Effector memory CD4-positive, alpha-beta T cell (primary cell): ENCODE data around the gene PLXDC1.

Source experiments
- DNase-seq, 3 donors: peaks; one replicate each; pipeline ENCODE4 v3.0.0-alpha.2; 2020
- H3K27ac ChIP-seq: 2 replicates; pipeline ENCODE4 v1.7.0; 2013; ENCODE audit warnings: mild to moderate bottlenecking, low read length, moderate library complexity; ENCODE audit not compliant: insufficient read depth, poor library complexity, severe bottlenecking
- H3K27me3 ChIP-seq: replicated peaks from 2 replicates; pipeline ENCODE4 v1.7.0; 2013; ENCODE audit warnings: mild to moderate bottlenecking, low read length; ENCODE audit not compliant: insufficient read depth, control insufficient read depth, poor library complexity, severe bottlenecking
- H3K36me3 ChIP-seq: 2 replicates; pipeline ENCODE4 v1.7.0; 2013; ENCODE audit warnings: mild to moderate bottlenecking, low read length, moderate library complexity; ENCODE audit not compliant: control insufficient read depth, insufficient read depth
- H3K4me1 ChIP-seq: 2 replicates; pipeline ENCODE4 v1.7.0; 2013; ENCODE audit warnings: low read length, mild to moderate bottlenecking; ENCODE audit not compliant: control insufficient read depth, insufficient read depth, poor library complexity, severe bottlenecking
- H3K4me3 ChIP-seq: 2 replicates; pipeline ENCODE4 v1.7.0; 2013; ENCODE audit warnings: low read length, low read depth, mild to moderate bottlenecking; ENCODE audit not compliant: insufficient read depth, poor library complexity, severe bottlenecking
- H3K9me3 ChIP-seq: 2 replicates; pipeline ENCODE4 v1.7.0; 2013; ENCODE audit warnings: mild to moderate bottlenecking, low read length, moderate library complexity; ENCODE audit not compliant: control insufficient read depth

Gene PLXDC1

DNA sequence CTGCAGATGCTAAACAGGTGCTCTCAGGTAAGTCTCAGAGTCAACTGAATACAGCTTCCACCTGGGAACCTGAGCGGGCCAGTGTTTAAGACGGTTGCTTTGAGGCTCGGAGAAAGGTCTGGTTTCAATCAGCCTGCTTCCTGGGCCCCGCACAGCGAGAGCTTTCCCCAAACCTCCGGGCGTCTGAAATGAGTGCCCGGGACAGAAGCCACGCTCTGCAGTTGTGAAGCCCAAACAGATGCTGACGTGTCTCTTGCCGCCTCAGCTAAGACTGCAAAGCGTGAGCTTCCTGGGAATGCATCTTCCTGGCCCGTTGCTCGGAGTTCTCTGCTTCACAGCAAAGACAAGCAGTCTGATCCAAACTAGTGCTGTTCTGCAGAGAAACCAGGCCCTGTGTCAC lies 36.7 kb downstream of the PLXDC1 start:
- no peak for DNase-seq
- no peaks in the 10 kb centered on the region for H3K9me3 ChIP-seq
- no peaks in the 10 kb centered on the region for H3K4me1 ChIP-seq
- no peaks in the 10 kb centered on the region for H3K36me3 ChIP-seq
- H3K27ac ChIP-seq = no peak overlapping the region
- H3K4me3 ChIP-seq = no peak overlapping the region
- H3K27me3 ChIP-seq = no peaks in the 10 kb centered on the region

DNA sequence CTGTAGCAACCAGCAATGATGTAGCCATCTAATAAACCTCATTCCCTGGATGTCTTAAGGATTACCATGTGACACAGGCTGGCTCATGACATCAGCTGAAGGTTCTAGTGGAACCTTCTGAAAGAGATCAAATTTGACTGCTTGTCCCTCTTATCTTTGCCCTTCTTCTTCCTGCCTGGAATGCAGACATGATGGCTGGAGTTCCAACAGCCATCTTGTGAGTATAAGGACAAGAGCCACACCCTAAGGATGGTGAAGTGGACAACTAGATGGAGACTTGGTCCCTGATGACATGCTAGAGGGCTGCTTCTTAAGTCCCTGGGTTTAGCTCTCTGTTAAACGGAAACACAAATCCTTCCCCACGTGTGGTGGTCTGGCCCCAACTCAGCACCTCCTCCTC lies 37.6 kb downstream of the PLXDC1 start:
- DNase-seq = no peak
- Histone ChIP-seq H3K4me3 (no peak overlapping the region), H3K9me3 (no peaks in the 10 kb centered on the region), H3K36me3 (no peaks in the 10 kb centered on the region), H3K27ac (no peak overlapping the region), H3K4me1 (no peaks in the 10 kb centered on the region), H3K27me3 (no peaks in the 10 kb centered on the region)

DNA sequence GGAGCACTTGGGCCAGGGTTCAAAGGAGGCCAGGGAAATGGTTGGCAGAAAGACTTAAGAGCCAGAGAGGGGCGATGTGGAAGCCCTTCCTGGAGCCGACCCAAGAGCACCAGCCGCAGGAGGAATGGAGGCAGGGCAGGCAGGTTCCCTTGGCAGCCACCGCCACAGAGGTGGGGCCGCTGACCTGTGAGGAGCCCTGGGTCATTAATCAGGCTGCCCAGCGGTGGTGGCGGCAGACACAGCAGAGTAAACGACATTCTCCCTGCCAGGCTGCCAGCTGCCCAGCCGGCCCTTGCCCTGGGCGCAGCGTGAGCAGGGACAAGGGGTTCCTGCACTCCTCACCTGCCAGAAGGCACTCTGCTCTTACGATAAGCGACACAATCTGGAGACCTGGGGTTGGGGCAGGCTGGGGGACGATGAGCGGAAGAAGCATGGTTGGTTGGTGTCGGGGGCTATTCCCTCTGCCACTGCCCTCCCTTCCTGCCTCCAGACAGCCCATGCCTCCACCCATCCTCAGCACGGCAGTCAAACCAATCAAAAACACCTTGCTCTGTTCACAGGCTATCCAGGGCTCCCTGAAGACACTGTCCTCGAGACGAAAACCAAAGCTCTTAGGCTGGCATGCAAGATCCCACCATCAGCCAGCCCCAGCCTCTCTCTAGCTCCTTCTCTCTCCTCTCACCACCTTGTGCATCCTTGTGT lies 40.9 kb downstream of the PLXDC1 start:
- Histone ChIP-seq H3K9me3 (no peaks in the 10 kb centered on the region), H3K27ac (no peak overlapping the region), H3K36me3 (no peaks in the 10 kb centered on the region), H3K27me3 (no peaks in the 10 kb centered on the region), H3K4me1 (no peaks in the 10 kb centered on the region), H3K4me3 (no peak overlapping the region)
- DNase-seq = no peak

DNA sequence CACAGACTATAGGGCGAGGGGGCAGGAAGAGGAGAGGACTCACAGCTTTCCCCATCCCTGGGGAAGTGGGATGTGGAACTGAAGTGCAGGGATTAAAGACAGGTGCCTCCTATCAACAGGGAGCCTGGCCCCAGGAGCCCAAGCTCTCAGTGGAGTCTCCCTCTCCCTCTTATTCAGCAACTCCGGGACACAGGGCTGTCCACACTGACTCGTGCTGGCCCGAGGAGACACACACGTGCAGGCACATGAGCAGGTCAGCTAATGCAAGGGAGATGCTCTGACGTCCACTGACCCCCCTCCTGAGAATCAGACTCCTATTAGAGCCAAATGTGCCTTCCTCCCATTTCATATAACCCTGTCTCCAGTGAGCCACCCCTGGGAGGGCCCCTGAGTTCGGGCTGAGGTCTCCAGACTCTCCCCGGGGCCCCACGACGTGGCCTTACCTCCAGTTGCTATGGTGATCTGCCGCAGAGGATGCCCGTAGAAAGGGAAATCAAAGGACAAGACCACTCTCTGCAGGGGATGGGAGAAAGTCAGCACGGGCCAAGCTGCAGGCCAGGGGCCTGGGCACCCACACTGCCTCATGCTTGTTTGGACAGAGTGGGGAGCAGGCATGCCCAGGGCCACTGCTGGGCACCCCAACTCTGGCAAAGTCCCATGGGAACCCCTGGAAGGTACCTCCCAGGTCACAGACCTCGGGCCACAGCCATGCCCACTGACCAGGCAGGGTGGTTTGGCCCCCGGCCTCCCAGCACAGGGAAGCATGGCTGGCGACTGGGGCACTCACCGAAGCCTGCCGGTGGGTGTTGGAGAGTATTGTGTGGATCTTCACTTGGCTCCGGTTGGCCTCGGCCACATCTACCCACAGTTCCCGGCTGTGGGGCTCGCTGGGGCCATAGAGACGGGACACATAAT lies 42.7 kb downstream of the PLXDC1 start:
- DNase-seq = no peak
- Histone ChIP-seq H3K9me3 (no peaks in the 10 kb centered on the region), H3K27me3 (no peaks in the 10 kb centered on the region), H3K36me3 (no peaks in the 10 kb centered on the region), H3K4me3 (no peak overlapping the region), H3K27ac (no peak overlapping the region), H3K4me1 (no peaks in the 10 kb centered on the region)

DNA sequence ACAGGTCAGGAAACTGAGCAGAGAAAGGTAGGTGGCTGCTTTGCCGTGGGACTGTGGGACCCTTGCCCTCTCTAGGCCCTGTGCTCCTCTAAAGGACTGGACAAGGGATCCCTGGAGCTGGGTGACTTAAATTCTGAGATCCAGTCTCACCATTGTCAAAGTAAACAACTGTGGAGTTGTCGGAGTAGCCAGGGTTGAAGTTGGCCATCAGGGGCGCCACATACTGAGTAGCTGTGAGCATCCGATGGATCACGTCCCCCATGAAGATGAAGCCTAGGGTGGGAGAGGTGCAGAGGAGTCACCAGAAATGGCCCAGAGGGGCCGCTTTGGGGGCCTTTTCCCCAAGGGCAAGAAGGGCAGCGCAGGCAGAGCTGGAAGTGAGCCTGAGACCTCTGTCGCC lies 43.5 kb downstream of the PLXDC1 start:
- H3K9me3 ChIP-seq = no peaks in the 10 kb centered on the region

DNA sequence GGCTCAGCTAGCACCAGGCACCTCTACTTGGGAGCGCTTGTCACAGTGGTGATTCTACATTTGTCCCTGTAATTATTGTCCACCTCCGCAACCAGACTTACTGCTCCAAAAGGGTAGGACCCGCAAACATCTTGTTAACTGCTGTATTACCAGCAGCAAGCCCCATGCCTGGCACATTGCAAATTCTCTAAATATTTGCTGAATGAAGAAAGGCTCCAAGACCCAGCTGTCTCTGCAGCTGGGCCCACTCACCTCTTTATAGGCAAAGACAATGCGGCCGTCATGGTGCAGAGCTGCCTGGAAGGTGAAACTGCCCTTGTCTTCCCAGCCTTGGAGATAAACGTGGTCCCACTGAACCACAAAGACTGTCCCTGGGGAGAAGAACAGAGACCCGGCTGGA lies 44.3 kb downstream of the PLXDC1 start:
- no peaks in the 10 kb centered on the region for H3K27me3 ChIP-seq
- DNase-seq = no peak
- no peak overlapping the region for H3K4me3 ChIP-seq
- H3K36me3 ChIP-seq = no peaks in the 10 kb centered on the region
- H3K9me3 ChIP-seq = no peaks in the 10 kb centered on the region
- H3K4me1 ChIP-seq = no peaks in the 10 kb centered on the region
- H3K27ac ChIP-seq = no peak overlapping the region

More for the DNA sequence above, 43.5 kb downstream of the PLXDC1 start:
- no peak overlapping the region for H3K4me3 ChIP-seq
- no peaks in the 10 kb centered on the region for H3K36me3 ChIP-seq
- H3K27ac ChIP-seq = no peak overlapping the region
- H3K27me3 ChIP-seq = no peaks in the 10 kb centered on the region
- no peak for DNase-seq
- no peaks in the 10 kb centered on the region for H3K4me1 ChIP-seq

DNA sequence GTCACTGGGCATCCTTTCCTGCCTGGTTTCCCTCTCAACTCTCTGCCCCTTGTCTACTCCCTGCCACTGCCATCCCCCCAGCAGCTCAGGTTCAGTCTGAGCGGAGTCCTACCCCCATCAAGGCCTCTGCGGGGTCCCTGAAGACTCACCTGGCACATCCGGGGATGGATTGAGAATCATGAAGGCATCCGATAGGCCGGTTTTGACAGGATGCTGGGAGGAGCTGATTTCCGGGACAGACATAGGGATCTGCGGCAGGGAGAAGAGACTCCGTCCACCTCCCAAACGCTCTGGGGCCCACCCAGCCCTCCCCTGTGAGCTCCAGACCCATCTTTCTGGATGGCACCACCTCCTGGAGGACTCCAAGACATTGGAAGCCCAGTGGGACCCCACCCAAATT lies 45.7 kb downstream of the PLXDC1 start:
- DNase-seq = no peak
- no peak overlapping the region for H3K27ac ChIP-seq

DNA sequence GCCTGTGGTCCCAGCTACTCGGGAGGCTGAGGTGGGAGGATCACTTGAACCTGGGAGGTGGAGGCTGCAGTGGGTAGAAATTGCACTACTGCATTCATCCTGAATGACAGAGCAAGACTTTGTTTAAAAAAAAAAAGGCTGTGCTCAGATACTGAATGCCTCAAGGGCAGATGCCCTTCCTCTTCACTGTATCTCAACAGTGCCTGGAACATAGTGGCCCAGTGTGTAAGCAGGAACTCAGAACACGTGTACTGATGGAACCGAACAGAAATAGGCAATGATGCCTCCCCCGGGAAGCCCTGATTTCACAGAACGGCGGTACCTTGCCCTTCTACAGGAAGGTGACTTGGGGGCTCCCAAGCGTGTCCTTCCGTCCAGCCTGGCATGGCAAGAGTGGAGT lies 46.8 kb downstream of the PLXDC1 start:
- no peaks in the 10 kb centered on the region for H3K9me3 ChIP-seq
- DNase-seq = no peak
- H3K27me3 ChIP-seq = no peaks in the 10 kb centered on the region
- no peak overlapping the region for H3K27ac ChIP-seq
- no peak overlapping the region for H3K4me3 ChIP-seq
- H3K36me3 ChIP-seq = no peaks in the 10 kb centered on the region
- no peaks in the 10 kb centered on the region for H3K4me1 ChIP-seq

More for the DNA sequence above, 45.7 kb downstream of the PLXDC1 start:
- no peaks in the 10 kb centered on the region for H3K27me3 ChIP-seq
- no peaks in the 10 kb centered on the region for H3K9me3 ChIP-seq
- no peaks in the 10 kb centered on the region for H3K36me3 ChIP-seq
- no peaks in the 10 kb centered on the region for H3K4me1 ChIP-seq
- H3K4me3 ChIP-seq = no peak overlapping the region

DNA sequence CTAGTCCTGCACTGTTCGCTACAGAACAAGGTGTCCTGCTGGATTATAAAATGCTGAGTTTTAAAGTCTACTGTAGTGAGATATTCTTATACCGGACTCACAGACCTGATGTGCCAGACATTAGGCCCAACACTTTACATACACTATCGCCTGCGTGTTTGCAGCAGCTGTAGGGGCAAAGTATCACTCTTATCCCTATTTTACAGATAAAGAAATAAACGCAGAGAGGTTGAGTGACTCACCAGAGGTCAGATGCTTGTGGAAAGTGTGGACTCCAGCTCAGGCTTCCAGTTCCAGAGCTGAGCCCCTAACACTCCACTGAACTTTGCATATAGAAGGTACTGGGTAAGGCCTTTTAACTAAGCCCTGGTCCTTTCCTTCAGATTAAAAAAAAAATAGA lies 47.4 kb downstream of the PLXDC1 start:
- H3K27ac ChIP-seq = no peak overlapping the region
- no peaks in the 10 kb centered on the region for H3K4me1 ChIP-seq
- H3K36me3 ChIP-seq = no peaks in the 10 kb centered on the region
- H3K27me3 ChIP-seq = no peaks in the 10 kb centered on the region
- no peak for DNase-seq
- H3K9me3 ChIP-seq = no peaks in the 10 kb centered on the region
- H3K4me3 ChIP-seq = no peak overlapping the region

DNA sequence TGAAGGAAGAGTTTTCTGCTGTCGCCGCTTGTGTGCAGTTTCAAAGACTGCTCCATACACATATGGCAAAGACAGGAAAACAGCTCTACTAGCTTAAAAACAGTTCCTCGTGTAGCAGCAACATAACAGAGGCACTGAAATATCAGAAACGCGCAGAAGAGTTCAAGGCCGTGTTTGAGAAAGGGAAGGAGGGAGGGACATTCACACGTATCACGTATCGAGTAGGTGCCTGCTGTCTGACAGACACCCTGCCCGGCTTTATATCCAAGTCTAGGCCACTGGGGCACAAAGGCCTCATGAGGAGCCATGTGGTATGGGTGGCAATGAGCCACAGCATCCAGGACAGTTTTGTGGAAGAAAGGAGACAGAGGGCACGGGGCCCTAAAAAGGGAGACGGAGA lies 50.3 kb downstream of the PLXDC1 start:
- no peaks in the 10 kb centered on the region for H3K36me3 ChIP-seq
- H3K4me3 ChIP-seq = no peak overlapping the region
- H3K4me1 ChIP-seq = peaks cover 18% of the 10 kb centered on the region
- no peaks in the 10 kb centered on the region for H3K27me3 ChIP-seq
- no peaks in the 10 kb centered on the region for H3K9me3 ChIP-seq
- no peak for DNase-seq
- H3K27ac ChIP-seq = no peak overlapping the region
